Glutamatergic neuron (in vitro differentiated cells): ENCODE results near the gene TTBK1. TPM values are rescaled to one million over a fixed set of nuclear protein-coding genes. Genes with fewer than 3 reads are reported as not detected.

ENCODE experiments used
- DNase-seq: peaks from one replicate; pipeline ENCODE4 v3.0.0; 2022
- H3K27ac Mint-ChIP-seq: one replicate; pipeline ENCODE4 v1.8.0; 2020; ENCODE audit warnings: mild to moderate bottlenecking, mixed read lengths, inconsistent platforms; ENCODE audit not compliant: unreplicated experiment
- H3K27me3 Mint-ChIP-seq: one replicate; pipeline ENCODE4 v1.8.0; 2020; ENCODE audit warnings: mild to moderate bottlenecking, moderate library complexity, mixed read lengths, inconsistent platforms; ENCODE audit not compliant: unreplicated experiment
- H3K36me3 Mint-ChIP-seq: one replicate; pipeline ENCODE4 v1.8.0; 2020; ENCODE audit warnings: mild to moderate bottlenecking, mixed read lengths, inconsistent platforms; ENCODE audit not compliant: unreplicated experiment
- H3K4me1 Mint-ChIP-seq: one replicate; pipeline ENCODE4 v1.8.0; 2020; ENCODE audit warnings: mild to moderate bottlenecking, low read depth, mixed read lengths, inconsistent platforms; ENCODE audit not compliant: unreplicated experiment
- H3K4me3 Mint-ChIP-seq: one replicate; pipeline ENCODE4 v1.8.0; 2020; ENCODE audit warnings: mild to moderate bottlenecking, mixed read lengths, inconsistent platforms; ENCODE audit not compliant: unreplicated experiment
- H3K9me3 Mint-ChIP-seq: one replicate; pipeline ENCODE4 v1.8.0; 2020; ENCODE audit warnings: mild to moderate bottlenecking, moderate library complexity, mixed read lengths, inconsistent platforms; ENCODE audit not compliant: unreplicated experiment
- total RNA-seq: library from RNA; stranded (reverse); fragmentation: NEBNext Ultra II Directional; extraction: Animal tissue kit (Norgen Biotek cat#: 25700); gene quantifications from one replicate; pipeline ENCODE4 v1.2.1, GENCODE V29; 2021; ENCODE audit not compliant: unreplicated experiment
- TF ChIP-seq, protein P1 (sequence below): fragments of 200-600 bp; sonication (generic); IDR thresholded peaks from one replicate; pipeline ENCODE4 v1.5.0; 2021; ENCODE audit not compliant: partially characterized antibody, unreplicated experiment

TTBK1 gene
- total RNA-seq, 1 donor from 2014 or later, result 47.3 TPM

DNA sequence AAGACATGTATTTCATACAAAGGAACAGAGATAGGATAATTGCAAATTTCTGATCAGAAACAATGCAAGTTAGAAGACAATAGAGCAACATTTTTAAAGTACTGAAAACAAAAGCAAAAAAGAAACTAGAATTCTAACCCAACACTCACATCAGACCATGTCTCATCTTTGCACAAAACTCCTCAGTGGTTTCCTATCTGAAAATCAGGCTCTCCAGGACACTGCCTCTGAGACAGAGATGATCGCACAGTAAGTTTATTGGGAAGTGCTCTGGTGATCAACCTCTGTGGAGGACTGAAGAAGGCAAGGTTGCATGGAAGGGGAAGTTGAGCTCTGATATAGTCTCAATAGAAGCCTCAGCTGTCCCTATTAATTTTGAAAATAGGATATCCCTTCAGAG lies 2.3 kb upstream of the TTBK1 start:
- H3K9me3 Mint-ChIP-seq, result no peaks in the 10 kb centered on the region
- H3K4me1 Mint-ChIP-seq, result no peaks in the 10 kb centered on the region

DNA sequence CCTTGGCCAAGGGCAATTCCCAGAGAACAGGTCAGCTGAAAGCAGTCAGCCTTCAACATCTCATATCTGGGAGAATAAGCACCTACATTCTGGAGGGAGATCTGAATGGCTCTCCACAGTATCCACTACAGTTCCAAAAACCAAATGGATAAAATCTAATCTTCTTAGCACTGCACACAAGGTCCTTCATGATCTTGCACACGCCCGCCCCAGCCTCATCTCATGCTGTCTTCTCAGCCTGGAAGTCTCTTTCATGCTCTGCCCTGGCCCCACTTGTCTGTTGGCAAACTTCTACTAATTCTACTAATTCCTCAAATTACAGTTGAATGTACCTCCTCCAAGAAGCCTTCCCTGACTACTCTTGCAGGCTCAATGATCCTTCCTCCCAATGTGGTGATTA lies 1.8 kb upstream of the TTBK1 start:
- Mint-ChIP-seq H3K4me1 (peaks cover 2% of the 10 kb centered on the region), H3K36me3 (peaks cover 5% of the 10 kb centered on the region), H3K4me3 (no peak overlapping the region), H3K27ac (no peak overlapping the region), H3K27me3 (peaks cover 20% of the 10 kb centered on the region), H3K9me3 (no peaks in the 10 kb centered on the region)
- TF ChIP-seq, protein P1, sequence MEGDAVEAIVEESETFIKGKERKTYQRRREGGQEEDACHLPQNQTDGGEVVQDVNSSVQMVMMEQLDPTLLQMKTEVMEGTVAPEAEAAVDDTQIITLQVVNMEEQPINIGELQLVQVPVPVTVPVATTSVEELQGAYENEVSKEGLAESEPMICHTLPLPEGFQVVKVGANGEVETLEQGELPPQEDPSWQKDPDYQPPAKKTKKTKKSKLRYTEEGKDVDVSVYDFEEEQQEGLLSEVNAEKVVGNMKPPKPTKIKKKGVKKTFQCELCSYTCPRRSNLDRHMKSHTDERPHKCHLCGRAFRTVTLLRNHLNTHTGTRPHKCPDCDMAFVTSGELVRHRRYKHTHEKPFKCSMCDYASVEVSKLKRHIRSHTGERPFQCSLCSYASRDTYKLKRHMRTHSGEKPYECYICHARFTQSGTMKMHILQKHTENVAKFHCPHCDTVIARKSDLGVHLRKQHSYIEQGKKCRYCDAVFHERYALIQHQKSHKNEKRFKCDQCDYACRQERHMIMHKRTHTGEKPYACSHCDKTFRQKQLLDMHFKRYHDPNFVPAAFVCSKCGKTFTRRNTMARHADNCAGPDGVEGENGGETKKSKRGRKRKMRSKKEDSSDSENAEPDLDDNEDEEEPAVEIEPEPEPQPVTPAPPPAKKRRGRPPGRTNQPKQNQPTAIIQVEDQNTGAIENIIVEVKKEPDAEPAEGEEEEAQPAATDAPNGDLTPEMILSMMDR, result no peak
- DNase-seq, result no peak

More for the DNA sequence above, 2.3 kb upstream of the TTBK1 start:
- no peak for DNase-seq
- peaks cover 20% of the 10 kb centered on the region for H3K27me3 Mint-ChIP-seq
- H3K27ac Mint-ChIP-seq, result no peak overlapping the region
- TF ChIP-seq, protein P1, result no peak
- H3K4me3 Mint-ChIP-seq, result no peak overlapping the region
- H3K36me3 Mint-ChIP-seq, result peaks cover 5% of the 10 kb centered on the region

DNA sequence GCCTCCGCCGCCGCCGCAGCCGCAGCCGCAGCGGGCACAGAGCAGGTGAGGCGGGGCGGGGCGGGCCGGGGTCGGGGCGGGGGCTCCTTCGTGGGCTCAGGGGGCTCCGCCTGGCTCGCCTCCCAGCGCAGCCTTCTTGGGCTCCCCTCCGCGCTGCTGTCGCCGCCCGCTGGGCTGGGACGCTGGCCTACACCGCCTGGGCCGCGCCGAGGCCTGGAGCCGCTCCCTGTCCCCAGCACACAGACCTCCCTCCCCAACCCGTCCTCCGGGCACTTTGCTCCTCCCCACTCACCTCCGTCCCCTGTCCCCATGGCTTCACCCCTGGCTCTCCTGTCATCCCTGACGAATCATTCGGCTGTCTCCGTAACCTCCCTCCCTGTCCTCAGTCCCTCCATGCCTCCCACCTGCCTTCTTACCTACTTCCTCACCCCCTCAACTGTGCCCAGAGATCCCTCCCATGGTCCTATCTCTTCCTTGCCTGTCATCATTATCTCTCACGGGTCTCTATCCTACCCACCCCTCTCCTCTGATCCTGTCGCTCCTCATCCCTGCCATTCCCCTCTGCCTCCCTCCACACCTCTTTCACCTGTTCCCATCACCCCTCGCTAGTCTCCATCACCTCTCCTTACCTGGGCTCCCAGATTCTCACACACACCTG lies 512 bp downstream of the TTBK1 start:
- no peak overlapping the region for H3K4me3 Mint-ChIP-seq
- DNase-seq, result peak; percentile 40
- TF ChIP-seq, protein P1, result no peak
- no peaks in the 10 kb centered on the region for H3K36me3 Mint-ChIP-seq
- peaks cover 2% of the 10 kb centered on the region for H3K4me1 Mint-ChIP-seq
- H3K9me3 Mint-ChIP-seq, result no peaks in the 10 kb centered on the region
- H3K27me3 Mint-ChIP-seq, result peaks cover 21% of the 10 kb centered on the region
- no peak overlapping the region for H3K27ac Mint-ChIP-seq

DNA sequence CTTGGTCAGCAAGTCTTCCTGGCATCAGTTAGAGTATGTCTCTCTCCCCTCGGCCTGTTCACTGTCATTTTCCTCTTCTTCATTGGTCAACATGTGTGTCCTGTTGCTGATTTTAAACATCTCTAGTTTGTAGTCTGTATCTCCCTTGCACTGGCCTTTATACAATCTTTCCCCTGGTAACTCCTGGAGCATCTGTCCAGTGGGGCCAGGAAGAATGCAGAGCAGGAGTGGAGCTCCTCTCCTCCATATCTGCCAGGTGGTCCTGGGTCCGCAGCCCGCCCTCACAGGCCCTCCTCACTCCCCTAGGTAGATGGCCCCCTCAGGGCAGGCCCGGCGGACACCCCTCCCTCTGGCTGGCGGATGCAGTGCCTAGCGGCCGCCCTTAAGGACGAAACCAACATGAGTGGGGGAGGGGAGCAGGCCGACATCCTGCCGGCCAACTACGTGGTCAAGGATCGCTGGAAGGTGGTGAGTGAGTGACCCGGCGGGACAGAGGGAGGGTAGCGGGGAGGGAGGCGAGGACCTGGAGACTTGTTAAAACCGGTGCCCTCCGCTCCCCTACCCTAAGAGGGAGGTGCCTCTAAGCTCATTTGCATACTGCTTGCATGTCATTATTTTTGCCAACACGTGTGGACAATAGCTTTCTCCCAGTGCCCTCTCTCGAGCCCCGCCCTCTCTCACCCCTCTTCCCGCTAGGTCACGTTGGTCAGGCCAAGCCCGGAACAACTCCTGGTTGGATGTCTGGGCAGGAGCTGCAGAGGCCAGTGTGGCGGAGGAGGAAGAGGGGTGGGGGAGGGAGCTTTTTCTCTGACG lies 3.2 kb downstream of the TTBK1 start:
- no peaks in the 10 kb centered on the region for H3K36me3 Mint-ChIP-seq
- H3K9me3 Mint-ChIP-seq, result peaks cover 4% of the 10 kb centered on the region
- DNase-seq, result peak; percentile 78
- H3K4me3 Mint-ChIP-seq, result peak overlapping the region; percentile 92
- TF ChIP-seq, protein P1, result no peak
- peaks cover 11% of the 10 kb centered on the region for H3K4me1 Mint-ChIP-seq
- H3K27ac Mint-ChIP-seq, result peak overlapping the region; percentile 54
- peaks cover 13% of the 10 kb centered on the region for H3K27me3 Mint-ChIP-seq
